ENCODE results near the gene UNCX. TPM values are rescaled to one million over a fixed set of nuclear protein-coding genes. Genes with fewer than 3 reads are reported as not detected.
"Not testable (repeated sequence)": the region's sequence is repeated elsewhere in the genome, so short reads cannot be mapped to it uniquely, and the experiment has no call there.

UNCX gene
- total RNA-seq, 1 experiment from 2014 or later = 1.9 TPM

- DNase-seq (ENCODE audit: low spot score) = no peak
- H3K9me3 ChIP-seq (ENCODE audit: low read depth, low read length, poor library complexity, severe bottlenecking) = no peaks in the 10 kb centered on the region
- intact Hi-C loops (cut with micrococcal nuclease; ENCODE audit: unreplicated experiment) = no loop called here
- TF ChIP-seq CTCF (conservative IDR thresholded peaks at IDR 0.05; ENCODE audit: low read depth, low read length) = no peak
- no peak for TF ChIP-seq EZH2 (IDR thresholded peaks at IDR 0.05; ENCODE audit: borderline replicate concordance, low read depth, low read length, poor library complexity, severe bottlenecking)
- no peaks in the 10 kb centered on the region for H3K36me3 ChIP-seq (ENCODE audit: insufficient read depth, low read length, poor library complexity, severe bottlenecking)
- no peaks in the 10 kb centered on the region for H3K27me3 ChIP-seq (replicated peaks; ENCODE audit: insufficient read depth, low read depth, low read length, poor library complexity)
- H3K4me1 ChIP-seq (ENCODE audit: insufficient read depth, low read length, poor library complexity, severe bottlenecking) = peaks cover 21% of the 10 kb centered on the region
- H3K27ac ChIP-seq (ENCODE audit: low read depth, low read length, poor library complexity, severe bottlenecking) = no peak overlapping the region
- BruUV-seq (replicated peaks) = no TSS peak
- ChIA-PET POLR2A (ENCODE audit: low non-redundant PET) (interaction anchor here (0.7 kb wide), 1 partner anchor 110 kb away, joined by 3 read pairs; no protein-coding TSS in a partner anchor), CTCF (interaction anchor here (0.7 kb wide), 1 partner anchor 86 kb away, joined by 3 read pairs; no protein-coding TSS in a partner anchor)
- no peak overlapping the region for H3K4me3 ChIP-seq (ENCODE audit: low read depth, low read length, poor library complexity, severe bottlenecking)
Observed at GRCh38 chr7:1201916-1202315, 30.8 kb upstream of the UNCX start.

GRCh38 chr7:1202914-1203313, 29.8 kb upstream of the UNCX start:
- H3K27ac ChIP-seq (ENCODE audit: low read depth, low read length, poor library complexity, severe bottlenecking); BruUV-seq (replicated peaks): not testable (repeated sequence)

GRCh38 chr7:1204460-1205140, 28.1 kb upstream of the UNCX start:
- ChIA-PET CTCF (no interaction called here), POLR2A (ENCODE audit: low non-redundant PET) (no interaction called here)

More at GRCh38 chr7:1202914-1203313, 29.8 kb upstream of the UNCX start:
- DNase-seq (ENCODE audit: low spot score); H3K9me3 ChIP-seq (ENCODE audit: low read depth, low read length, poor library complexity, severe bottlenecking); intact Hi-C loops (cut with micrococcal nuclease; ENCODE audit: unreplicated experiment); H3K4me3 ChIP-seq (ENCODE audit: low read depth, low read length, poor library complexity, severe bottlenecking); H3K36me3 ChIP-seq (ENCODE audit: insufficient read depth, low read length, poor library complexity, severe bottlenecking); H3K27me3 ChIP-seq (replicated peaks; ENCODE audit: insufficient read depth, low read depth, low read length, poor library complexity); POLR2A ChIA-PET (ENCODE audit: low non-redundant PET): not testable (repeated sequence)
- CTCF ChIA-PET = interaction anchor here (0.7 kb wide), 1 partner anchor 85 kb away, joined by 3 read pairs; no protein-coding TSS in a partner anchor
- H3K4me1 ChIP-seq (ENCODE audit: insufficient read depth, low read length, poor library complexity, severe bottlenecking) = peaks cover 14% of the 10 kb centered on the region

GRCh38 chr7:1205742-1206141, 26.9 kb upstream of the UNCX start:
- H3K27me3 ChIP-seq (replicated peaks; ENCODE audit: insufficient read depth, low read depth, low read length, poor library complexity); H3K9me3 ChIP-seq (ENCODE audit: low read depth, low read length, poor library complexity, severe bottlenecking); intact Hi-C loops (cut with micrococcal nuclease; ENCODE audit: unreplicated experiment); H3K36me3 ChIP-seq (ENCODE audit: insufficient read depth, low read length, poor library complexity, severe bottlenecking); BruUV-seq (replicated peaks); H3K4me1 ChIP-seq (ENCODE audit: insufficient read depth, low read length, poor library complexity, severe bottlenecking); H3K4me3 ChIP-seq (ENCODE audit: low read depth, low read length, poor library complexity, severe bottlenecking); H3K27ac ChIP-seq (ENCODE audit: low read depth, low read length, poor library complexity, severe bottlenecking); DNase-seq (ENCODE audit: low spot score); POLR2A ChIA-PET (ENCODE audit: low non-redundant PET): not testable (repeated sequence)
- CTCF ChIA-PET = interaction anchor here (0.7 kb wide), 1 partner anchor 163 kb away, joined by 15 read pairs; no protein-coding TSS in a partner anchor

More at GRCh38 chr7:1204460-1205140, 28.1 kb upstream of the UNCX start:
- no TSS peak for BruUV-seq (replicated peaks)
- H3K4me3 ChIP-seq (ENCODE audit: low read depth, low read length, poor library complexity, severe bottlenecking) = no peak overlapping the region
- no peaks in the 10 kb centered on the region for H3K9me3 ChIP-seq (ENCODE audit: low read depth, low read length, poor library complexity, severe bottlenecking)
- TF ChIP-seq EZH2 (IDR thresholded peaks at IDR 0.05; ENCODE audit: borderline replicate concordance, low read depth, low read length, poor library complexity, severe bottlenecking) (no peak), CTCF (conservative IDR thresholded peaks at IDR 0.05; ENCODE audit: low read depth, low read length) (no peak)
- intact Hi-C loops (cut with micrococcal nuclease; ENCODE audit: unreplicated experiment) = no loop called here
- no peaks in the 10 kb centered on the region for H3K27me3 ChIP-seq (replicated peaks; ENCODE audit: insufficient read depth, low read depth, low read length, poor library complexity)
- DNase-seq (ENCODE audit: low spot score) = no peak
- peaks cover 9% of the 10 kb centered on the region for H3K4me1 ChIP-seq (ENCODE audit: insufficient read depth, low read length, poor library complexity, severe bottlenecking)
- H3K36me3 ChIP-seq (ENCODE audit: insufficient read depth, low read length, poor library complexity, severe bottlenecking) = no peaks in the 10 kb centered on the region
- H3K27ac ChIP-seq (ENCODE audit: low read depth, low read length, poor library complexity, severe bottlenecking) = no peak overlapping the region
